GM06990 (cell line): ENCODE results near the gene MRO.

Experiments
- DNase-seq: peaks from one replicate; pipeline ENCODE4 v3.0.0-alpha.2; 2011; ENCODE audit not compliant: insufficient read length; ENCODE audit errors: extremely low read depth
- H3K27me3 ChIP-seq: replicated peaks from 2 replicates; pipeline ENCODE4 v1.6.0; 2011; ENCODE audit warnings: low read length; ENCODE audit not compliant: control insufficient read depth, insufficient read depth
- H3K36me3 ChIP-seq: 2 replicates; pipeline ENCODE4 v1.5.1; 2011; ENCODE audit warnings: low read length; ENCODE audit not compliant: control insufficient read depth, insufficient read depth
- H3K4me3 ChIP-seq: replicated peaks from 2 replicates; pipeline ENCODE4 v1.5.1; 2011; ENCODE audit warnings: low read depth, mild to moderate bottlenecking, control low read depth, low read length
- TF ChIP-seq, protein P1 (sequence below): IDR thresholded peaks from 2 replicates; pipeline ENCODE4 v1.5.1; 2011; ENCODE audit warnings: low read length, control low read depth, mild to moderate bottlenecking, inconsistent platforms; ENCODE audit not compliant: insufficient read depth, poor library complexity, severe bottlenecking

Gene MRO

DNA sequence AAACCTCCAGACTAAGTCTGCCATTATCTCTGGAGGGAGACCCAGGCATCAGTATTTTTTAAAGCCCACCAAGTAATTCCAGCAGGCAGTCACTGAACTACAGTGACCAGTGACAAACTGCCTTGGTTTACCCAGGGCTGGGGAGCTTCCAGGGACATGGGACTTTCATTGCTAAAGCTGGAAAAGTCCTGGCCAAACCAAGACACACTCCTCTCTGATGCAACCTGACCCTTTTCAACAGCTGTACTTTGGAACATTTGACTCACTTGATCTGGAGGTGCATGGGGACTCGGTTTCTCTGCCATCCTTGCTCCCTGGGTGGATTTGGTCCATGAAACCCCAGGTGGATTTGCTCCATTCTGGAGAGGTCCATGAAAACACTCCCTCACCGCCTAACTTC is 7.0 kb downstream of the MRO start:
- DNase-seq, result no peak
- H3K4me3 ChIP-seq, result no peak overlapping the region
- TF ChIP-seq, protein P1, sequence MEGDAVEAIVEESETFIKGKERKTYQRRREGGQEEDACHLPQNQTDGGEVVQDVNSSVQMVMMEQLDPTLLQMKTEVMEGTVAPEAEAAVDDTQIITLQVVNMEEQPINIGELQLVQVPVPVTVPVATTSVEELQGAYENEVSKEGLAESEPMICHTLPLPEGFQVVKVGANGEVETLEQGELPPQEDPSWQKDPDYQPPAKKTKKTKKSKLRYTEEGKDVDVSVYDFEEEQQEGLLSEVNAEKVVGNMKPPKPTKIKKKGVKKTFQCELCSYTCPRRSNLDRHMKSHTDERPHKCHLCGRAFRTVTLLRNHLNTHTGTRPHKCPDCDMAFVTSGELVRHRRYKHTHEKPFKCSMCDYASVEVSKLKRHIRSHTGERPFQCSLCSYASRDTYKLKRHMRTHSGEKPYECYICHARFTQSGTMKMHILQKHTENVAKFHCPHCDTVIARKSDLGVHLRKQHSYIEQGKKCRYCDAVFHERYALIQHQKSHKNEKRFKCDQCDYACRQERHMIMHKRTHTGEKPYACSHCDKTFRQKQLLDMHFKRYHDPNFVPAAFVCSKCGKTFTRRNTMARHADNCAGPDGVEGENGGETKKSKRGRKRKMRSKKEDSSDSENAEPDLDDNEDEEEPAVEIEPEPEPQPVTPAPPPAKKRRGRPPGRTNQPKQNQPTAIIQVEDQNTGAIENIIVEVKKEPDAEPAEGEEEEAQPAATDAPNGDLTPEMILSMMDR, result no peak
- no peaks in the 10 kb centered on the region for H3K27me3 ChIP-seq
- no peaks in the 10 kb centered on the region for H3K36me3 ChIP-seq

DNA sequence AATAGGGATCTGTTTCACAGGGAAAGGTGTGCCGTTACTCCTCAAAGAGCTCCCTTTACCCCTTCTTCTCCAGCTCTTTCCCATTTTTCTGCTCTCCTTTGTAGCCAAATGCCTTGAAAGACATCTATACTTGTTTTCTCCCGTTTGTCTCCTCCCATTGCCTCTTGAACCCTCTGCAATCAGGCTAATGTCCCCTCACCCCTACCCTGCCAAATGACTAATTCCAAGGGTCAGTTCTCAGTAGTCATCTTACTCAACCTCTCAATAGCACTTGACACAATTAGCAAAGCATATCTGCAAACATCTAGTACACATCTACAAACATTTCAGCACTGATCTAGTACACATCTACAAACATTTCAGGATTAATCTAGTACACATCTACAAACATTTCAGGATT is 12.6 kb downstream of the MRO start:
- no peak for DNase-seq
- no peak overlapping the region for H3K4me3 ChIP-seq
- H3K36me3 ChIP-seq, result no peaks in the 10 kb centered on the region
- H3K27me3 ChIP-seq, result no peaks in the 10 kb centered on the region
- TF ChIP-seq, protein P1, result no peak

DNA sequence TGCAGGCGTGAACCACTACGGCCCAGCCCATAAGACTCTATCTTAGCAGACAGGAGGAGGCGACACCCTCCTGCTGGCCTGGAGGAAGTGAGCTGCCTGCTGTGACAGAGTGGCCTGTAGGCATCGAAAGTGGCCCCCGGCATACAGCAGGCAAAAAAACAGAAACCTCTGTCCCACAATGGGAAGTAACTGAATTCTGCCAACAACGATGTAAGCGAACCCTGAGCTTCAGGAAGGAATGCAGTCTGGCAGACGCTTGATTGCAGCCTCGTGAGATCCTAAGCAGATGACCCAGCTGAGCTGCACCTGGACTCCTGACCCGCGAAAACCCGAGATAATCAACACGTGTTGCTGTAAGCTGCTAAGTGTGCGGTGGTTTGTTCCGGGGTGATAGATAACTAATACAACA is 13.6 kb downstream of the MRO start:
- DNase-seq, result no peak
- no peaks in the 10 kb centered on the region for H3K36me3 ChIP-seq
- H3K4me3 ChIP-seq, result no peak overlapping the region
- no peaks in the 10 kb centered on the region for H3K27me3 ChIP-seq
- TF ChIP-seq, protein P1, result no peak

DNA sequence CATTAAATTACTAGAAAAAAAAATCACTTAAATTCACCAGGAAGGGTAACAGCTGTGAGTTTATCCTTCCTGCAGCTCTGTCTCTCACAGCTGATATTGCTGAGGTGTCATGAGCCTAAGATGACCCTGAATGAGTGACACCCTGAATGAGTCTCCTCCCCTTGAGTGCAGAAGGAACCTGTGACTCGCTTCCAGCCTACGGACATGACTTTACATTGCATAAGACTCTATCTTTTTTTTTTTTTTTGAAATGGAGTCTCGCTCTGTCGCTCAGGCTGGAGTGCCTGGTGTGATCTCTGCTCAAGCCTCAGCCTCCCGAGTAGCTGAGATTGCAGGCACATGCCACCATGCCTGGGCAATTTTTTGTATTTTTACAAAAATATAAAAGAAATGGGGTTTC is 14.1 kb downstream of the MRO start:
- Histone ChIP-seq H3K4me3 (no peak overlapping the region), H3K27me3 (no peaks in the 10 kb centered on the region), H3K36me3 (no peaks in the 10 kb centered on the region)
- DNase-seq, result no peak
- TF ChIP-seq, protein P1, result no peak

DNA sequence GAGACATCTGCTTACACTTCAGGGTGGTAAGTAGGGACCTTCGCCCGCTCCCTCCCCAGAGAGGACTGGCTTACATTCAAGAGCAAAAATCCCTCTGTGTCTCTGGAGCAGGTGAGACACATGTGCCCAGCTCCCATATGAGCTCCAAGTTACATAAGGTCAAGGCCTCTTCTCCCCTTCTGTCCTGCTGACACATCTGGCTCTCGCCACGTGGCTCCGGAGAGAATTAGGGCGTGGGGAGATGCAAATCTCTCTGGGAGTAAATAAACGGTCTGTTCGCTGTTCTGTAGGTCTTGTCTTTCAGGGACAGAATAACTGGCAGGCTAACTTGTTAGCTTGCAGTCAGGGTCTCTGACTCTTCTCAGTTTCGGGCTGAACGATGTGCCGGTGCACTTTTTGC is 16.2 kb downstream of the MRO start:
- Histone ChIP-seq H3K27me3 (no peaks in the 10 kb centered on the region), H3K4me3 (no peak overlapping the region), H3K36me3 (no peaks in the 10 kb centered on the region)
- DNase-seq, result no peak
- TF ChIP-seq, protein P1, result no peak

DNA sequence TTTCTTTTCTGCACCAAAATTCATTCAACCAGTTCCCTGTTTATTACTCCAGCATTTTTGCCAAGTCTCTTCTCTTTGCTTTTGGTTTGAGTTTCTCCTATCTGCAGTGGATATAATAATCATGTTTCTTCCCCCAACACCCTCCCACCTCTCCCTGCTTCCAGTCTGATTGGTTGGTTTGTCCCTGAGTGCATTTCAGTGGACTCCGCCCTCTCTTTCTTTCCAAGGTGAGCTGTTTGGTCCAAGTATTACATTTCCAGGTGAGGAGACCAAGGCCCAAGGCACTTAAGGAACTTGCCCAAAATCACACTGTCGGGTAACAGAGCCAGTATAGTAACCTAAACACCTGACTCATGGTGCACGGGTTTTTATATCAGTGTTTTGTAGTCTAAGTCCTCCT is 17.7 kb downstream of the MRO start:
- Histone ChIP-seq H3K4me3 (no peak overlapping the region), H3K27me3 (no peaks in the 10 kb centered on the region), H3K36me3 (no peaks in the 10 kb centered on the region)
- DNase-seq, result no peak
- TF ChIP-seq, protein P1, result no peak
